Progenitor cell of endocrine pancreas (in vitro differentiated cells): ENCODE measurements around the gene XCR1. TPM values are rescaled to one million over a fixed set of nuclear protein-coding genes. Genes with fewer than 3 reads are reported as not detected.

Experiments
- DNase-seq: peaks from one replicate; pipeline ENCODE4 v3.0.0; 2021; ENCODE audit warnings: low spot score; ENCODE audit not compliant: unreplicated experiment
- H3K27ac Mint-ChIP-seq: 2 replicates; pipeline ENCODE4 v1.8.0; 2021; ENCODE audit warnings: mild to moderate bottlenecking, moderate library complexity, mixed read lengths
- H3K27me3 Mint-ChIP-seq: 2 replicates; pipeline ENCODE4 v1.8.0; 2021; ENCODE audit warnings: mixed read lengths
- H3K36me3 Mint-ChIP-seq: 2 replicates; pipeline ENCODE4 v1.8.0; 2022; ENCODE audit warnings: mixed read lengths; ENCODE audit not compliant: insufficient read depth
- H3K4me1 Mint-ChIP-seq: 2 replicates; pipeline ENCODE4 v1.8.0; 2021; ENCODE audit warnings: low read depth, mixed read lengths
- H3K4me3 Mint-ChIP-seq: 2 replicates; pipeline ENCODE4 v1.8.0; 2021; ENCODE audit warnings: low read depth, mild to moderate bottlenecking, moderate library complexity, mixed read lengths
- H3K9me3 Mint-ChIP-seq: 2 replicates; pipeline ENCODE4 v1.8.0; 2021; ENCODE audit warnings: low read depth, mixed read lengths
- total RNA-seq: library from RNA; stranded (reverse); gene quantifications from 2 replicates; pipeline ENCODE4 v1.2.1, GENCODE V29; 2021
- TF ChIP-seq, protein P1 (sequence below): fragments of 200-600 bp; sonication (generic); IDR thresholded peaks from one replicate; pipeline ENCODE4 v1.5.0; 2021; ENCODE audit warnings: antibody characterized with exemption, mild to moderate bottlenecking; ENCODE audit not compliant: unreplicated experiment

The XCR1 gene
- total RNA-seq, 1 donor from 2014 or later, result not detected

DNA sequence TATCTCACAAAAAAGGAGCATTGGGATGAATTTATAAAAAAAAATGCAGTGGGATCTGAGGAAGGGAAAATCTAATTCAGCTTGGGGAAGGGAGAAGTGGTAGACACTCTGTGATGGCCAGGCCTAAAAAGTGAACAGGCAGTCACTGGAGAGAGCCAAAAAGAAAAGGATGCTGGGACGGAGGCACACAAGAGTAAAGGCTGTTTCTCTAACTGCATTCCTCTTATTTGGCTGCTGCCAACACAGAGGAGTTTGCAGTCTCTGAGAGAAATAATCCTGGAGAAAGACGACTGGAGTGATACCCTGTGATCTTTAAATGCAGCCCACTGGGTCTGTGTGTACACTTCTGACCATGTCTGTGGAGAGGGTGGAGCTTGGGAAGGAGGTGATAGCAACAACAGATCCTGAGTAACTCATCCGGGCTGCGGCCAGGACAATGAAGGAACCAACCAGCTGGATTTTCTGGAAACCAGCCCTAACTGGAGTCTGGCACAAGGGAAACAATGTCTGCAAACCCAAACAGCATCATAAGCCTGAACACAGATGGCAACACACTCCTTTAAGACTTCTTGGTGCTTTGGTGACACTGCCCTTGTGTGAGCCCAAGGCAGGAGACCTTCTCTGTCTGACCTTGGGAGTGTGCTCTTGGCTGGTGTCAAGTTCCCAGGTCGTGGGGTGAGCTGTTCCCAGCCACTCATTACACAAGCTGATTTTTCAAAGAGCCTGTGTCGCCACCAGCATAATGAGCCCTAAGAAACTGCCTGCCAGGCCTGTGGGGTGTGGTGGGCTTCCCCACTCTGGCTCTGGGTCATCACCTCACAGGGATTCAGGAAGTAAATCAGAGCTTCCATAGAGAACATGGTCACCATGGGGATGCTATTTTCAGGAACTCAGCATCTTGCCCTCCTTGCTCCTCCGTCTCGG lies 39.7 kb downstream of the XCR1 start:
- H3K9me3 Mint-ChIP-seq, result no peaks in the 10 kb centered on the region
- H3K27ac Mint-ChIP-seq, result peak overlapping the region; percentile 82
- peaks cover 28% of the 10 kb centered on the region for H3K4me1 Mint-ChIP-seq

DNA sequence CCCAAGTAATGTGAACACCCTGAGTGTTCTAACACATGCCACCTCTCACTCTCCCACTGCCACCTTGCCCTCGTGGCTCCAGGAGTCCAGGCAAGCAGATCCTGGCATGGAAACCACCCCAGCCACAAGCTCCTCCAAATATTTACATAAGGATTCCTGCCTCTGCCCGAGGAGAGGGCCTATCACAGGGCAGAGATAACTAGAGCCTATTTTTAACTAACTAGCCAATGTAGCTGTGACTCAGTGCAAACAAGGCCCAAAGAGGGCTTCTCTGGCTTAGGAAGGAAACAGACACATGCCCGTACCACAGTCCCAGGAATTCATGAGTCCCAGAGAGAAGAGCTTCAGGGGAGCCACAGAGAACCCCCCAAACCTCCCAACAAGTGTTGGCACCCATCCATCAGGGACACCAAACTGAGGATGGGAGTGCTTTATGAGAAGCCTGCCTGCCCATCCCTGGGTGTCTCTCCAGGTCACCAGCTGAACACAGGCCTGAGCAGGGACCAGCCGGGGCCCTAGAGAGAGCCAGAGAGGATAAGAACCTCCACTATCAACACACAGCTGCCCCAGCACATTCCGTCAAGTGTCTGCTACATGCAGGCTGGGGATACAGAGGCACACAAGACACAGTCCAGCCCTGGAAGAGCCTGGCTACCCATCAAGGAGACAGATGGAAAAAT lies 40.8 kb downstream of the XCR1 start:
- TF ChIP-seq, protein P1, sequence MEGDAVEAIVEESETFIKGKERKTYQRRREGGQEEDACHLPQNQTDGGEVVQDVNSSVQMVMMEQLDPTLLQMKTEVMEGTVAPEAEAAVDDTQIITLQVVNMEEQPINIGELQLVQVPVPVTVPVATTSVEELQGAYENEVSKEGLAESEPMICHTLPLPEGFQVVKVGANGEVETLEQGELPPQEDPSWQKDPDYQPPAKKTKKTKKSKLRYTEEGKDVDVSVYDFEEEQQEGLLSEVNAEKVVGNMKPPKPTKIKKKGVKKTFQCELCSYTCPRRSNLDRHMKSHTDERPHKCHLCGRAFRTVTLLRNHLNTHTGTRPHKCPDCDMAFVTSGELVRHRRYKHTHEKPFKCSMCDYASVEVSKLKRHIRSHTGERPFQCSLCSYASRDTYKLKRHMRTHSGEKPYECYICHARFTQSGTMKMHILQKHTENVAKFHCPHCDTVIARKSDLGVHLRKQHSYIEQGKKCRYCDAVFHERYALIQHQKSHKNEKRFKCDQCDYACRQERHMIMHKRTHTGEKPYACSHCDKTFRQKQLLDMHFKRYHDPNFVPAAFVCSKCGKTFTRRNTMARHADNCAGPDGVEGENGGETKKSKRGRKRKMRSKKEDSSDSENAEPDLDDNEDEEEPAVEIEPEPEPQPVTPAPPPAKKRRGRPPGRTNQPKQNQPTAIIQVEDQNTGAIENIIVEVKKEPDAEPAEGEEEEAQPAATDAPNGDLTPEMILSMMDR, result no peak
- Mint-ChIP-seq H3K4me3 (no peak overlapping the region), H3K27me3 (no peaks in the 10 kb centered on the region), H3K4me1 (peaks cover 28% of the 10 kb centered on the region), H3K9me3 (no peaks in the 10 kb centered on the region), H3K27ac (peak overlapping the region; percentile 23), H3K36me3 (peaks cover 5% of the 10 kb centered on the region)
- no peak for DNase-seq

More for the DNA sequence above, 39.7 kb downstream of the XCR1 start:
- Mint-ChIP-seq H3K4me3 (no peak overlapping the region), H3K36me3 (peaks cover 5% of the 10 kb centered on the region), H3K27me3 (no peaks in the 10 kb centered on the region)
- TF ChIP-seq, protein P1, result no peak
- DNase-seq, result no peak

DNA sequence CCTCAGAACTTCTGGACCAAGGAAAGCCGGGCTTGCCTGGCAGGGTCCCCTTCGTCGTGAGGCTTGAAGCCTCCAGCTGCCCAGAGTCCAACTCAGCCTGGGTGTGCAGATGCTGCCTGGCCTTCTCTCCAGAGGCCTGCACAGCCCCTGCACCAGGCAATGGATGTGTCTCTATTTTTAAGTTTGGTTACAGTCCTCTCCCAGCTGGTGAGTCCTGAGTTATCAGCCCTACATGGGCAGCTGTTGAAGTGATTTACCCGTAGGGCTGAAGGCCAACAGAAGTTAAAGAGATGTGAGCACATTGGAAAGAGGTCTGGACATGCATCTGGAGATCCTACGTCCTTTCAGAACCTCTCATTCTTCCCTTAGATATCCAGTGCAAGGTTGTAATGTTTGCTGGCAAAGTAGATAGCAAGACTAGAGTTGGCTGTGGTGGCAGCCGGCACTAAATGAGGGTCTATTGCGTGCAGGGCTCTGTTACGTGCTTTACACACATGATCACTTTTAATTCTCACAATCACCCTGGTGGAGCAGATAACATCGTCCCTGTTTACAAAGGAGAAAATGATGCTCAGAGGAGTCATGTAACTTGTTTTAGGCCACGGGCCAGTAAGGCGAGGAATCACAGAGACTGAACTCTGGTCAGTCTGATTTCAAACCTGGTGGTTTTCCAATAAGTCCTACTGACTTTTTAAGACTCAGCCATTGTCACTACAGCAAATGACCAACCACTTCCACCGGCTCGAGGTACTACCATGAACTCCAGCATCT lies 41.6 kb downstream of the XCR1 start:
- no peak for DNase-seq
- H3K27me3 Mint-ChIP-seq, result no peaks in the 10 kb centered on the region
- TF ChIP-seq, protein P1, result no peak
- peaks cover 28% of the 10 kb centered on the region for H3K4me1 Mint-ChIP-seq
- peak overlapping the region; percentile 66 for H3K27ac Mint-ChIP-seq
- H3K4me3 Mint-ChIP-seq, result no peak overlapping the region
- no peaks in the 10 kb centered on the region for H3K9me3 Mint-ChIP-seq
- H3K36me3 Mint-ChIP-seq, result peaks cover 9% of the 10 kb centered on the region

DNA sequence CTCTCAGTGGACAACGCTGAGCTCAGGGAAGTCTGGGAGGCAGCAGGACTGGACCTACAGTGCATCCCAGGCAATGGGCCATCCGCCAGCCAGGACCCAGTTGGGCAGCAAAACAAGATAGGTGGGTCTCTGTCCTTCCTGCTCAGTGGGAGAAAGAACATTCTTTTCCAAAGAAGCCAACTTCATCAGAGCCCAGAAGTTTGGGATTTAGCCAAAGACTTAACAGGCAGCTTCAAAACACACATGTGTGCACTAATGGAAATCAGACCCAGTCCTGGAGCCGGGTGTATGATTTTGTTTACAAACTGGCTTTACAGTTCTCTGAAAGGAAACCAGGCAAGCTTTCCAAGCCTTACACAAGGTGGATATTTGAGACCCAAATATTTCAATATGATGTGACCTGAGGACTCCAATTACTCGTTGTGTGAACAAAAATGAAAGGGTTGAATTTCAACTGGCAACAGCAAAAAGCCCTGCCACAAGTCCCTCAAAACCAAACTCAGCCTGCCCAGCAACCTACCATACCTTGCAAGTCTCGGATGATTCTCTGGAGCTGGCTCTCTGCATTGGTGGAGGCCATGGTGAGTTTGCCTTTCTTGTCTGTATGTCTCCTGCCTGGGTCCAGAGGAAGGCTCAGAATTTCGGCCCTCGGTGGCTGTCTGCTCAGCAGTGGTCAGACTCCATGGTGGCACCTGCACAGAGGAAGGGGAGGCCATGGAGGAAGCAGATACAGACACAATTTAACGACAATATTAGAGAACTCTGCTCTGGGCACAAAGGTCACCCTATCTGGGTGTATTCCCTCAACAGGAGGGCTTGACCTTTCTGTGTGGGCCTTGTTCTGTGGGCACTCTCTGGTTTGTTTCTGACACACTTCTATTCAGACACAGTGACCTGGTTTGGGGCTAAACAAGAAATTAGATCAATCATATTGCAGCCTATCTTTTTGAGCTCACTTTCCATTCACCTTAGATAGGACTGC lies 42.7 kb downstream of the XCR1 start:
- Mint-ChIP-seq H3K4me3 (no peak overlapping the region), H3K27ac (peak overlapping the region; percentile 66), H3K9me3 (no peaks in the 10 kb centered on the region), H3K4me1 (peaks cover 28% of the 10 kb centered on the region), H3K27me3 (no peaks in the 10 kb centered on the region), H3K36me3 (peaks cover 11% of the 10 kb centered on the region)
- TF ChIP-seq, protein P1, result no peak
- no peak for DNase-seq
